OCI-LY7 (cell line): Measurements from ENCODE around the gene KRT86. TPM values are rescaled to one million over a fixed set of nuclear protein-coding genes. Genes with fewer than 3 reads are reported as not detected.
"Not testable (repeated sequence)": the region's sequence is repeated elsewhere in the genome, so short reads cannot be mapped to it uniquely, and the experiment has no call there.

Experiments
- BruUV-seq: library from RNA; stranded (reverse); fragments of 400-500 nt; replicated peaks from 2 replicates; lab custom pipeline; 2021; lab: Mats Ljungman, UMichigan
- CTCF ChIA-PET: fragments of 300-600 bp; sonication (Branson Sonifier 250); formaldehyde crosslinking; loops from one replicate; lab custom pipeline; 2022; ENCODE audit warnings: antibody characterized with exemption; ENCODE audit not compliant: unreplicated experiment; lab: Charles Lee
- POLR2A ChIA-PET: fragments of 300-600 bp; sonication (Branson Sonifier 250); formaldehyde crosslinking; loops from one replicate; lab custom pipeline; 2022; ENCODE audit warnings: antibody characterized with exemption; lab: Charles Lee
- DNase-seq: peaks from one replicate; pipeline ENCODE4 v3.0.0-alpha.2; 2015; ENCODE audit warnings: low spot score
- H2AFZ ChIP-seq: fragments of 200-600 bp; sonication (generic), shearing (Covaris generic); 2 replicates; pipeline ENCODE4 v1.6.1; 2014; ENCODE audit warnings: mild to moderate bottlenecking, antibody characterized with exemption, low read length, moderate library complexity
- H3K27ac ChIP-seq: fragments of 200-600 bp; sonication (generic); 2 replicates; pipeline ENCODE4 v1.5.1; 2014; ENCODE audit warnings: mixed run types, low read depth, mild to moderate bottlenecking, moderate library complexity, low read length, inconsistent platforms; ENCODE audit not compliant: poor library complexity, severe bottlenecking
- H3K36me3 ChIP-seq: fragments of 200-600 bp; sonication (generic); 2 replicates; pipeline ENCODE4 v1.6.1; 2014; ENCODE audit warnings: mild to moderate bottlenecking, antibody characterized with exemption, low read length, moderate library complexity, mixed read lengths; ENCODE audit not compliant: insufficient read depth
- H3K4me1 ChIP-seq: fragments of 200-600 bp; sonication (generic); 2 replicates; pipeline ENCODE4 v1.5.1; 2014; ENCODE audit warnings: mild to moderate bottlenecking, low read length; ENCODE audit not compliant: insufficient read depth, poor library complexity, severe bottlenecking
- H3K4me2 ChIP-seq: fragments of 200-600 bp; sonication (generic); 2 replicates; pipeline ENCODE4 v1.6.1; 2014; ENCODE audit warnings: mild to moderate bottlenecking, low read length
- H3K4me3 ChIP-seq: fragments of 200-600 bp; sonication (generic); 2 replicates; pipeline ENCODE4 v1.5.1; 2014; ENCODE audit warnings: mild to moderate bottlenecking, low read depth, low read length; ENCODE audit not compliant: poor library complexity, severe bottlenecking
- H3K79me2 ChIP-seq: fragments of 200-600 bp; sonication (generic); 2 replicates; pipeline ENCODE4 v1.6.1; 2016; ENCODE audit warnings: low read depth, mild to moderate bottlenecking, low read length, moderate library complexity, mixed read lengths; ENCODE audit not compliant: insufficient read depth
- H3K9me2 ChIP-seq: fragments of 200-600 bp; sonication (generic); 2 replicates; pipeline ENCODE4 v1.6.1; 2016; ENCODE audit warnings: mild to moderate bottlenecking, low read length, mixed read lengths; ENCODE audit not compliant: insufficient read depth
- H3K9me3 ChIP-seq: fragments of 200-600 bp; sonication (generic); 2 replicates; pipeline ENCODE4 v1.6.1; 2014; ENCODE audit warnings: mild to moderate bottlenecking, mixed run types, low read length, mixed read lengths
- H4K20me1 ChIP-seq: fragments of 200-600 bp; sonication (generic); 2 replicates; pipeline ENCODE4 v1.6.1; 2014; ENCODE audit warnings: mild to moderate bottlenecking, antibody characterized with exemption, low read length, moderate library complexity, mixed read lengths; ENCODE audit not compliant: insufficient read depth
- CTCF ChIP-seq: fragments of 200-600 bp; sonication (generic); conservative IDR thresholded peaks from 2 replicates; pipeline ENCODE4 v1.5.1; 2014; ENCODE audit warnings: mild to moderate bottlenecking, antibody characterized with exemption, low read length, moderate library complexity, mixed read lengths
- EZH2phosphoT487 ChIP-seq: fragments of 200-600 bp; sonication (generic); IDR thresholded peaks from 2 replicates; pipeline ENCODE4 v1.6.1; 2018; ENCODE audit warnings: low read depth, borderline replicate concordance, mild to moderate bottlenecking, mixed run types, antibody characterized with exemption, low read length, moderate library complexity, mixed read lengths
- intact Hi-C: fragments of 100-400 bp; cut with micrococcal nuclease; formaldehyde crosslinking; loops from one replicate; pipeline ENCODE4 v1.10.0; 2022; ENCODE audit not compliant: unreplicated experiment
- total RNA-seq, 2 experiments: library from RNA; depleted of rRNA in 1 of 2; stranded (reverse); fragments of >200 nt in 1 of 2; shearing (Covaris generic) in 1 of 2; gene quantifications; 2 replicates each; pipeline ENCODE4 v1.2.3, GENCODE V29; 2014 to 2022

KRT86 gene
- total RNA-seq, 2 experiments from 2014 or later = not detected

- H3K9me2 ChIP-seq, H3K27ac ChIP-seq, H3K4me2 ChIP-seq, intact Hi-C loops, H4K20me1 ChIP-seq, H3K4me3 ChIP-seq, H3K4me1 ChIP-seq, BruUV-seq, POLR2A ChIA-PET, H3K9me3 ChIP-seq, H3K79me2 ChIP-seq, H3K36me3 ChIP-seq, CTCF ChIA-PET, H2AFZ ChIP-seq: not testable (repeated sequence)
- TF ChIP-seq CTCF = peak; percentile 73
- peak; percentile 30 for DNase-seq
Observed at GRCh38 chr12:52315721-52316120, 41.3 kb downstream of the KRT86 start.

GRCh38 chr12:52316290-52316689 lies 41.8 kb downstream of the KRT86 start:
- H2AFZ ChIP-seq = no peak overlapping the region
- POLR2A ChIA-PET = no interaction called here
- no peaks in the 10 kb centered on the region for H3K9me3 ChIP-seq
- H3K79me2 ChIP-seq = no peaks in the 10 kb centered on the region
- BruUV-seq = no TSS peak
- DNase-seq = no peak
- no peaks in the 10 kb centered on the region for H3K4me1 ChIP-seq
- H3K4me2 ChIP-seq = no peak overlapping the region
- no peaks in the 10 kb centered on the region for H3K36me3 ChIP-seq
- H3K9me2 ChIP-seq = no peaks in the 10 kb centered on the region
- no peak overlapping the region for H3K4me3 ChIP-seq
- H3K27ac ChIP-seq = no peak overlapping the region
- H4K20me1 ChIP-seq = no peaks in the 10 kb centered on the region
- no peak for TF ChIP-seq CTCF
- TF ChIP-seq EZH2phosphoT487 = no peak
- CTCF ChIA-PET = no interaction called here
- intact Hi-C loops = no loop called here

- no peaks in the 10 kb centered on the region for H3K79me2 ChIP-seq
- H3K4me3 ChIP-seq = no peak overlapping the region
- no peak overlapping the region for H2AFZ ChIP-seq
- H3K9me3 ChIP-seq = no peaks in the 10 kb centered on the region
- CTCF ChIA-PET = no interaction called here
- no peak for TF ChIP-seq CTCF
- no peak for TF ChIP-seq EZH2phosphoT487
- no TSS peak for BruUV-seq
- H3K9me2 ChIP-seq = no peaks in the 10 kb centered on the region
- DNase-seq = no peak
- H3K4me2 ChIP-seq = no peak overlapping the region
- intact Hi-C loops = no loop called here
- POLR2A ChIA-PET = no interaction called here
- H4K20me1 ChIP-seq = no peaks in the 10 kb centered on the region
- no peaks in the 10 kb centered on the region for H3K36me3 ChIP-seq
- H3K27ac ChIP-seq = no peak overlapping the region
- H3K4me1 ChIP-seq = no peaks in the 10 kb centered on the region
Observed at GRCh38 chr12:52316701-52317100, 42.3 kb downstream of the KRT86 start.
